H1 (cell line): ENCODE measurements around the gene CHD2.

Source experiments
- EZH2 ChIP-seq: fragments of 200-600 bp; sonication (generic); IDR thresholded peaks from 2 replicates; pipeline ENCODE4 v1.7.1; 2012; ENCODE audit warnings: low read depth, mild to moderate bottlenecking, moderate library complexity, low read length, inconsistent platforms; ENCODE audit not compliant: severe bottlenecking
- HDAC2 ChIP-seq, 2 experiments: fragments of 300-600 bp in 1 of 2; sonication (generic) in 1 of 2; IDR thresholded peaks; 2 replicates each; pipeline ENCODE4 v1.6.1; 2011 to 2012; ENCODE audit warnings: low read depth in 2 of 2, low read length in 2 of 2, mild to moderate bottlenecking in 2 of 2, moderate library complexity in 2 of 2, borderline replicate concordance in 1 of 2, inconsistent platforms in 1 of 2
- KDM1A ChIP-seq: fragments of 200-600, 300-600 bp; sonication (generic); IDR thresholded peaks from 2 replicates; pipeline ENCODE4 v1.7.1; 2016; ENCODE audit warnings: mild to moderate bottlenecking, low read length, borderline replicate concordance
- POLR2A ChIP-seq, 2 experiments: IDR thresholded peaks; 1 replicate in 1 of 2; 2 replicates in 1 of 2; pipeline ENCODE4 v1.6.1; 2011; ENCODE audit warnings: low read depth in 2 of 2, low read length in 2 of 2, mild to moderate bottlenecking in 2 of 2; ENCODE audit errors: control extremely low read depth in 1 of 2
- POLR2AphosphoS5 ChIP-seq: IDR thresholded peaks from 2 replicates; pipeline ENCODE4 v1.6.1; 2011; ENCODE audit warnings: low read depth, low read length
- SAP30 ChIP-seq: fragments of 300-600 bp; sonication (generic); IDR thresholded peaks from 2 replicates; pipeline ENCODE4 v1.7.1; 2012; ENCODE audit warnings: low read length, moderate library complexity, mild to moderate bottlenecking, inconsistent platforms; ENCODE audit not compliant: insufficient read depth, insufficient replicate concordance
- YY1 ChIP-seq: IDR thresholded peaks from 2 replicates; pipeline ENCODE4 v1.6.1; 2011; ENCODE audit warnings: low read depth, mild to moderate bottlenecking, low read length
- TF ChIP-seq, protein P1 (sequence below), 3 experiments: IDR thresholded peaks; 1 replicate in 2 of 3; 2 replicates in 1 of 3; pipeline versions ENCODE4 v1.5.1 to v1.6.1; 2011; ENCODE audit warnings: low read length in 3 of 3, mild to moderate bottlenecking in 3 of 3, inconsistent platforms in 2 of 3, low read depth in 1 of 3, moderate library complexity in 1 of 3; ENCODE audit not compliant: insufficient read depth in 1 of 3; ENCODE audit errors: control extremely low read depth in 1 of 3

DNA sequence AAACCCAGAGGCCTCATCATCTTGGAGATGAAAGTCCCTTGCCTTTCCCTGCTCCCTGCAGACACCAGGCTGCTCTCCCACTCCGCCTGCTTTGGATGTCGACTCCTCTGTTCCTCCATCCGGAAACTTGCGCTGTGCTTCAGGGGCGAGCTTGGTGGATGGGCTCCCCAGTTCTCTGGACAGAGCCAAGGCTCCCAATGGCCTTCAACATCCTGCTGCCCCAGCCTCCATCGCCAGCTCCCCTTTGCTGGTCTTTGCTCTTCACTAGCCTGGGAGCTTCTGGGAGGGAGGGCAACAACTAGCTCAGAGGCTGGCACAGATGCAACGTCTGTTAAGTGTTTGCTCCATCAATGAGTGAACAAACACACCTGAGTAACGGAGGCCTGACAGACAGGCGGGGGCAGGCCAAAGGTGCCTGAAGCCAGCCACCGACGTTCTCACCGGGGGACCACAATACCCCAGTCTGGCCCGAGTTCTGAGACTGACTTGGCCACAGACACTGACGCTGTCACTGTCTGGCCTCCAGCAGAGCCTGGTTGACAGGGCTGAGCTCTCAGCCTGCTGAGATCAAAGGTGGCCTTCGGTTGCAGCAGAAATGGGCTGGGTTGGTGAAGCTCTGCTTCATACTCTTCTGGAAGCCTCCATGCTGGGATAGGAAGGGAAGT, 149.9 kb downstream of the CHD2 start:
- TF ChIP-seq EZH2 (no peak), KDM1A (no peak), YY1 (no peak), SAP30 (no peak), POLR2AphosphoS5 (no peak), HDAC2 (IDR thresholded peaks at IDR 0.05; ENCODE audit: borderline replicate concordance in 1 of 2, low read depth in 2 of 2, low read length in 2 of 2) (no peak), POLR2A (IDR thresholded peaks at IDR 0.05; ENCODE audit: control extremely low read depth in 1 of 2, low read depth in 2 of 2, low read length in 2 of 2) (no peak)
- TF ChIP-seq, protein P1, sequence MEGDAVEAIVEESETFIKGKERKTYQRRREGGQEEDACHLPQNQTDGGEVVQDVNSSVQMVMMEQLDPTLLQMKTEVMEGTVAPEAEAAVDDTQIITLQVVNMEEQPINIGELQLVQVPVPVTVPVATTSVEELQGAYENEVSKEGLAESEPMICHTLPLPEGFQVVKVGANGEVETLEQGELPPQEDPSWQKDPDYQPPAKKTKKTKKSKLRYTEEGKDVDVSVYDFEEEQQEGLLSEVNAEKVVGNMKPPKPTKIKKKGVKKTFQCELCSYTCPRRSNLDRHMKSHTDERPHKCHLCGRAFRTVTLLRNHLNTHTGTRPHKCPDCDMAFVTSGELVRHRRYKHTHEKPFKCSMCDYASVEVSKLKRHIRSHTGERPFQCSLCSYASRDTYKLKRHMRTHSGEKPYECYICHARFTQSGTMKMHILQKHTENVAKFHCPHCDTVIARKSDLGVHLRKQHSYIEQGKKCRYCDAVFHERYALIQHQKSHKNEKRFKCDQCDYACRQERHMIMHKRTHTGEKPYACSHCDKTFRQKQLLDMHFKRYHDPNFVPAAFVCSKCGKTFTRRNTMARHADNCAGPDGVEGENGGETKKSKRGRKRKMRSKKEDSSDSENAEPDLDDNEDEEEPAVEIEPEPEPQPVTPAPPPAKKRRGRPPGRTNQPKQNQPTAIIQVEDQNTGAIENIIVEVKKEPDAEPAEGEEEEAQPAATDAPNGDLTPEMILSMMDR (IDR thresholded peaks at IDR 0.05; ENCODE audit: control extremely low read depth in 1 of 3, insufficient read depth in 1 of 3, low read depth in 1 of 3, low read length in 3 of 3) = no peak
